Liver (tissue), 9 donors: ENCODE data around the gene IGFALS. TPM values are rescaled to one million over a fixed set of nuclear protein-coding genes. Genes with fewer than 3 reads are reported as not detected.

Source experiments
- DNase-seq: peaks from one replicate; pipeline ENCODE4 v3.0.0-alpha.2; 2017; ENCODE audit warnings: low spot score
- H3K27ac ChIP-seq, 2 donors: one replicate each; pipeline ENCODE4 v1.7.0; 2013; ENCODE audit warnings: inconsistent platforms in 2 of 2, low read length in 2 of 2, control low read depth in 1 of 2, low read depth in 1 of 2, mild to moderate bottlenecking in 1 of 2
- H3K27me3 ChIP-seq, 4 donors: one replicate each; pipeline versions ENCODE4 v1.6.1 to v1.7.0; 2013; ENCODE audit warnings: low read length in 3 of 4, inconsistent platforms in 1 of 4, mild to moderate bottlenecking in 1 of 4, moderate library complexity in 1 of 4; ENCODE audit not compliant: control insufficient read depth in 4 of 4, insufficient read depth in 4 of 4
- H3K36me3 ChIP-seq, 4 donors: one replicate each; pipeline versions ENCODE4 v1.6.1 to v1.7.0; 2013; ENCODE audit warnings: low read length in 3 of 4, mild to moderate bottlenecking in 3 of 4, low read depth in 1 of 4, moderate library complexity in 1 of 4; ENCODE audit not compliant: control insufficient read depth in 4 of 4, insufficient read depth in 3 of 4
- H3K4me1 ChIP-seq, 4 donors: one replicate each; pipeline versions ENCODE4 v1.6.1 to v1.7.0; 2013; ENCODE audit warnings: low read length in 3 of 4, mild to moderate bottlenecking in 3 of 4, moderate library complexity in 1 of 4; ENCODE audit not compliant: control insufficient read depth in 4 of 4, insufficient read depth in 4 of 4
- H3K4me3 ChIP-seq, 3 donors: one replicate each; pipeline versions ENCODE4 v1.6.1 to v1.7.0; 2013; ENCODE audit warnings: low read length in 3 of 3, control low read depth in 1 of 3, low read depth in 1 of 3, mild to moderate bottlenecking in 1 of 3
- H3K9ac ChIP-seq, 2 donors: one replicate each; pipeline ENCODE4 v1.7.0; 2013; ENCODE audit warnings: low read length in 2 of 2, mild to moderate bottlenecking in 2 of 2, moderate library complexity in 2 of 2, control low read depth in 1 of 2, low read depth in 1 of 2
- H3K9me3 ChIP-seq, 4 donors: one replicate each; pipeline versions ENCODE4 v1.6.1 to v1.7.0; 2013; ENCODE audit warnings: low read length in 3 of 4; ENCODE audit not compliant: control insufficient read depth in 4 of 4
- FOXA2 ChIP-seq: IDR thresholded peaks from 2 replicates; pipeline ENCODE4 v1.6.1; 2016; ENCODE audit warnings: antibody characterized with exemption
- NR2F2 ChIP-seq: IDR thresholded peaks from 2 replicates; pipeline ENCODE4 v1.6.1; 2016; ENCODE audit warnings: antibody characterized with exemption
- RAD21 ChIP-seq, 2 donors: IDR thresholded peaks; 2 replicates each; pipeline ENCODE4 v1.6.1; 2016; ENCODE audit warnings: antibody characterized with exemption in 2 of 2, mild to moderate bottlenecking in 2 of 2
- YY1 ChIP-seq: IDR thresholded peaks from 2 replicates; pipeline ENCODE4 v1.6.1; 2016; ENCODE audit warnings: antibody characterized with exemption, mild to moderate bottlenecking
- WGBS: extraction: QIAGEN DNeasy Blood & Tissue Kit; methylation state at CpG from one replicate; pipeline ENCODE4 v1.1.7; 2013; 5-methylcytosine and 5-hydroxymethylcytosine counted together
- polyA plus RNA-seq, 2 donors: library from polyadenylated mRNA; stranded (reverse) in 1 of 2; unstranded in 1 of 2; fragments of 200-250 nt in 1 of 2; fragments of >200 nt in 1 of 2; fragmentation: Nextera tagmentation in 1 of 2; extraction: Ambion mirVana in 1 of 2; gene quantifications; one replicate each; pipeline versions ENCODE4 v1.2.1 to v1.2.3, GENCODE V29; 2013 to 2015
- total RNA-seq, 2 donors: library from RNA; depleted of rRNA; stranded (reverse); fragments of >200 nt; gene quantifications; one replicate each; pipeline ENCODE4 v1.2.3, GENCODE V29; 2014
- TF ChIP-seq, protein P1 (sequence below): fragments of 150-350 bp; IDR thresholded peaks from 2 replicates; pipeline ENCODE4 v1.5.1; 2017; ENCODE audit warnings: improper control_type of control experiment, low read depth, low read length; ENCODE audit not compliant: missing input control
- TF ChIP-seq, protein P2 (sequence below): IDR thresholded peaks from 2 replicates; pipeline ENCODE4 v1.6.1; 2016; ENCODE audit warnings: antibody characterized with exemption
- TF ChIP-seq, protein P3 (sequence below): IDR thresholded peaks from 2 replicates; pipeline ENCODE4 v1.6.1; 2016; ENCODE audit warnings: antibody characterized with exemption, mild to moderate bottlenecking
- TF ChIP-seq, protein P4 (sequence below): IDR thresholded peaks from 2 replicates; pipeline ENCODE4 v1.6.1; 2016; ENCODE audit warnings: antibody characterized with exemption
- donor health status: healthy.
- donor health status: healthy.
- donor health status: healthy.
- donor health status: healthy.
- donor health status: healthy.

IGFALS gene
- total and polyA plus RNA-seq, 4 donors = 19.8 to 161 (median 68.4) TPM

DNA sequence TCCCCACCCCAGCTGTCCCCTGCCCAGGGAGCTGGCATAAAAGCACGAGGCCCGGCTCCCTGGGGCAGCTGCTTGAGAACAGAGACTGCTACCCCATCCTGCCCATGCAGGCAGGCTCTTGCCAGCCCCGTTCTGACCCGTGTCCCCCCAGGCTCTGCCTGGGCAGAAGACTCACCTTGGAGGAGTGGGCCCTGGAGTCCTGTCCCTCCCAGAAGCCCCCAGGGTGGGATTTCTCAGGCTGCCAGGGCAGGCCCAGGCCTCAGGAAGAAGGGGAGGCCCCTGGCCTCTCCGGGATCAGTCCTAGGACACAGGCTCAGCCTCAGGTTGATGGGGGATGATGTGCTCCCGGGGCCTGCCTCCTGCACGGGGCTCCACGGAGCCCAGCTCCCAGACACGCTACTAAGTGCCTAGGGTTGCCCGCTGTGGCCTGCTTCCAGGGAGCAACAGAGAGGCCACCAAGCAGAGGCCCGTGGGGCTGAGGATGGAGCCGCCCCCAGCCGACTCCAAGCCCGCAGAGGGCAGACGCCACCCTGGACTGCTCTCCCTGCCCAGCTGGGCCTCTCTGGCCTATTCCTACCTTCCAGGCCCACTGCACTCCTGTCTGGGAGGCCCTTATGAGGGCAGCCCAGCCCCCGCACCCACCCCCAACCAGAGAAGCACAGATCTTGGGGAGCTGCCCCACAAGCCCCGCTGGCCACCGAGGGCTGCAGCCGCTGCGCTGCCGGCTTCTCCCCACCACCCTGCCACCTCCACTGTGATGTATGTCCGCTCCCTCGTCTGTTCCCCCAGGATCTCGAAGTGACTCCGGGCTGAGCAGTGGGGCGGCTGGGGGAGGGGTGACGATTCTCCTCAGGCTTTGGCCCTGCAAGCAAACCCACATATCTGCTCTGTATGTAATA, 23.9 kb downstream of the IGFALS start:
- Histone ChIP-seq H3K9me3 (no peaks in the 10 kb centered on the region), H3K4me3 (peak overlapping the region in 1 of 3 donors; percentile 50), H3K27me3 (no peaks in the 10 kb centered on the region), H3K36me3 (peaks cover 5 to 33% (median 10%) of the 10 kb centered on the region in 4 donors), H3K27ac (no peak overlapping the region), H3K9ac (no peak overlapping the region), H3K4me1 (peaks cover 10 to 40% (median 25%) of the 10 kb centered on the region in 4 donors)
- no peak for DNase-seq
- WGBS = 86% methylated on average over 27 of the region's 27 CpGs
- TF ChIP-seq NR2F2 = no peak
- TF ChIP-seq, protein P1, sequence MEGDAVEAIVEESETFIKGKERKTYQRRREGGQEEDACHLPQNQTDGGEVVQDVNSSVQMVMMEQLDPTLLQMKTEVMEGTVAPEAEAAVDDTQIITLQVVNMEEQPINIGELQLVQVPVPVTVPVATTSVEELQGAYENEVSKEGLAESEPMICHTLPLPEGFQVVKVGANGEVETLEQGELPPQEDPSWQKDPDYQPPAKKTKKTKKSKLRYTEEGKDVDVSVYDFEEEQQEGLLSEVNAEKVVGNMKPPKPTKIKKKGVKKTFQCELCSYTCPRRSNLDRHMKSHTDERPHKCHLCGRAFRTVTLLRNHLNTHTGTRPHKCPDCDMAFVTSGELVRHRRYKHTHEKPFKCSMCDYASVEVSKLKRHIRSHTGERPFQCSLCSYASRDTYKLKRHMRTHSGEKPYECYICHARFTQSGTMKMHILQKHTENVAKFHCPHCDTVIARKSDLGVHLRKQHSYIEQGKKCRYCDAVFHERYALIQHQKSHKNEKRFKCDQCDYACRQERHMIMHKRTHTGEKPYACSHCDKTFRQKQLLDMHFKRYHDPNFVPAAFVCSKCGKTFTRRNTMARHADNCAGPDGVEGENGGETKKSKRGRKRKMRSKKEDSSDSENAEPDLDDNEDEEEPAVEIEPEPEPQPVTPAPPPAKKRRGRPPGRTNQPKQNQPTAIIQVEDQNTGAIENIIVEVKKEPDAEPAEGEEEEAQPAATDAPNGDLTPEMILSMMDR = no peak
- TF ChIP-seq, protein P2, sequence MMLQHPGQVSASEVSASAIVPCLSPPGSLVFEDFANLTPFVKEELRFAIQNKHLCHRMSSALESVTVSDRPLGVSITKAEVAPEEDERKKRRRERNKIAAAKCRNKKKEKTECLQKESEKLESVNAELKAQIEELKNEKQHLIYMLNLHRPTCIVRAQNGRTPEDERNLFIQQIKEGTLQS = no peak
- no peak for TF ChIP-seq FOXA2
- TF ChIP-seq, protein P3, sequence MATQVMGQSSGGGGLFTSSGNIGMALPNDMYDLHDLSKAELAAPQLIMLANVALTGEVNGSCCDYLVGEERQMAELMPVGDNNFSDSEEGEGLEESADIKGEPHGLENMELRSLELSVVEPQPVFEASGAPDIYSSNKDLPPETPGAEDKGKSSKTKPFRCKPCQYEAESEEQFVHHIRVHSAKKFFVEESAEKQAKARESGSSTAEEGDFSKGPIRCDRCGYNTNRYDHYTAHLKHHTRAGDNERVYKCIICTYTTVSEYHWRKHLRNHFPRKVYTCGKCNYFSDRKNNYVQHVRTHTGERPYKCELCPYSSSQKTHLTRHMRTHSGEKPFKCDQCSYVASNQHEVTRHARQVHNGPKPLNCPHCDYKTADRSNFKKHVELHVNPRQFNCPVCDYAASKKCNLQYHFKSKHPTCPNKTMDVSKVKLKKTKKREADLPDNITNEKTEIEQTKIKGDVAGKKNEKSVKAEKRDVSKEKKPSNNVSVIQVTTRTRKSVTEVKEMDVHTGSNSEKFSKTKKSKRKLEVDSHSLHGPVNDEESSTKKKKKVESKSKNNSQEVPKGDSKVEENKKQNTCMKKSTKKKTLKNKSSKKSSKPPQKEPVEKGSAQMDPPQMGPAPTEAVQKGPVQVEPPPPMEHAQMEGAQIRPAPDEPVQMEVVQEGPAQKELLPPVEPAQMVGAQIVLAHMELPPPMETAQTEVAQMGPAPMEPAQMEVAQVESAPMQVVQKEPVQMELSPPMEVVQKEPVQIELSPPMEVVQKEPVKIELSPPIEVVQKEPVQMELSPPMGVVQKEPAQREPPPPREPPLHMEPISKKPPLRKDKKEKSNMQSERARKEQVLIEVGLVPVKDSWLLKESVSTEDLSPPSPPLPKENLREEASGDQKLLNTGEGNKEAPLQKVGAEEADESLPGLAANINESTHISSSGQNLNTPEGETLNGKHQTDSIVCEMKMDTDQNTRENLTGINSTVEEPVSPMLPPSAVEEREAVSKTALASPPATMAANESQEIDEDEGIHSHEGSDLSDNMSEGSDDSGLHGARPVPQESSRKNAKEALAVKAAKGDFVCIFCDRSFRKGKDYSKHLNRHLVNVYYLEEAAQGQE = no peak
- TF ChIP-seq YY1 = no peak
- TF ChIP-seq RAD21 (IDR thresholded peaks at IDR 0.05) = no peak

DNA sequence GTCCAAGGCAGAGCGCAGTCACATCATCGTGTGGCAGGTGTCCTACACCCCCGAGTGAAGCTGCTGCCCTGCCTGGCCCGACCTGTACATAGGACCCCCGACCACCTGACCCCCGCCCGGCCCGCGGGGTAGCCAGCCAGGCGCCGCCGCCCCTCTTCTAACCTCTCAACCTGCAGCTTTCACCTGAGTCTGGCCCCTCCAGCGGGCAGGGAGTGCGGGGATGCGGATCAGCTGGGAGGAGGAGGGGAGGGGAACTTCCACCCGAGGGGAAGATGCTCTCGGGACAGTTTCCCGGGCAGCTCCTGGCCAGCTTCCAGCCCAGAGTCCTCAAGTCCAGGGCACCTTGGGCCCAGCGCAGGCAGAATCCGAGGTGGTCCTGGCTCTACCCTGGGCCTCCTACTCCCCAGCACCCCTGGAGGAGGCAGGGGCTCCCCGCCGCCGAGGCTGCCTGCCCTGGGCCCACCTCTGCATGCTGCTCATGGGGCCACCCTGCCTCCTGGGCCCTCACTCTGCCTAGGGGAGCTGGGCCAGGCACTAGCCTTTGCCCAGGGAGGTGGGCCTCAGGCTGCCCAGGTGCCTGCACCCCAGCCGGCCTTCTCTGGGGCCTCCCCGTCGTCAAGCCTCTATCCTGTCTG, 24.6 kb downstream of the IGFALS start:
- WGBS = 85% methylated on average over 26 of the region's 26 CpGs
- Histone ChIP-seq H3K27me3 (no peaks in the 10 kb centered on the region), H3K9ac (no peak overlapping the region), H3K9me3 (no peaks in the 10 kb centered on the region), H3K4me3 (no peak overlapping the region), H3K4me1 (peaks cover 3 to 32% (median 18%) of the 10 kb centered on the region in 4 donors), H3K36me3 (peaks cover 5 to 38% (median 12%) of the 10 kb centered on the region in 4 donors), H3K27ac (no peak overlapping the region)
- TF ChIP-seq, protein P4, sequence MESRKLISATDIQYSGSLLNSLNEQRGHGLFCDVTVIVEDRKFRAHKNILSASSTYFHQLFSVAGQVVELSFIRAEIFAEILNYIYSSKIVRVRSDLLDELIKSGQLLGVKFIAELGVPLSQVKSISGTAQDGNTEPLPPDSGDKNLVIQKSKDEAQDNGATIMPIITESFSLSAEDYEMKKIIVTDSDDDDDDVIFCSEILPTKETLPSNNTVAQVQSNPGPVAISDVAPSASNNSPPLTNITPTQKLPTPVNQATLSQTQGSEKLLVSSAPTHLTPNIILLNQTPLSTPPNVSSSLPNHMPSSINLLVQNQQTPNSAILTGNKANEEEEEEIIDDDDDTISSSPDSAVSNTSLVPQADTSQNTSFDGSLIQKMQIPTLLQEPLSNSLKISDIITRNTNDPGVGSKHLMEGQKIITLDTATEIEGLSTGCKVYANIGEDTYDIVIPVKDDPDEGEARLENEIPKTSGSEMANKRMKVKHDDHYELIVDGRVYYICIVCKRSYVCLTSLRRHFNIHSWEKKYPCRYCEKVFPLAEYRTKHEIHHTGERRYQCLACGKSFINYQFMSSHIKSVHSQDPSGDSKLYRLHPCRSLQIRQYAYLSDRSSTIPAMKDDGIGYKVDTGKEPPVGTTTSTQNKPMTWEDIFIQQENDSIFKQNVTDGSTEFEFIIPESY = no peak
- TF ChIP-seq YY1 (no peak), RAD21 (IDR thresholded peaks at IDR 0.05) (no peak)
- no peak for DNase-seq
